GM21717 (cell line): Measurements from ENCODE around the gene ACVR1.
"Not testable (repeated sequence)": the region's sequence is repeated elsewhere in the genome, so short reads cannot be mapped to it uniquely, and the experiment has no call there.

Experiments
- ATAC-seq: cut with Tn5 transposase; IDR thresholded peaks from one replicate; pipeline ENCODE4 v1.9.1; 2021; ENCODE audit warnings: mild to moderate bottlenecking, moderate library complexity; ENCODE audit not compliant: unreplicated experiment

The ACVR1 gene

DNA sequence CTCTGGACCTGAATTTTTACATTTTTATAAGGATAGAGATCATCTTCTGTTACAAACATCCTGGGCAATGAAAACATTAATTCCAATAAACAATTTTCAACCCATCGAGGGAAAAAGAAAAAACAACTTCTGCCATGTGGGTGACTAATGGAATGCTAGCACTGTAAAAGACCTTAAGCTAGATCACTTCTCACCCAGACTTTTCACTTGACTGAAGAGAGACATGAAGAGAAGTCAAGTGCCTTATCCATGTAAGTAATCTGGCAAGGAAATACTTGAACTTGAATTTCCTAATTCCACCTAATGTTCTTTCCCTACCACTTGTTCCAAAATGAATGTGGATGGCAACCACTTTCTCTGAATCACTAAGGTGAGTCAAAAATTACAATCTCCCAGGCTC is 149.2 kb downstream of the ACVR1 start:
- ATAC-seq: no peak

DNA sequence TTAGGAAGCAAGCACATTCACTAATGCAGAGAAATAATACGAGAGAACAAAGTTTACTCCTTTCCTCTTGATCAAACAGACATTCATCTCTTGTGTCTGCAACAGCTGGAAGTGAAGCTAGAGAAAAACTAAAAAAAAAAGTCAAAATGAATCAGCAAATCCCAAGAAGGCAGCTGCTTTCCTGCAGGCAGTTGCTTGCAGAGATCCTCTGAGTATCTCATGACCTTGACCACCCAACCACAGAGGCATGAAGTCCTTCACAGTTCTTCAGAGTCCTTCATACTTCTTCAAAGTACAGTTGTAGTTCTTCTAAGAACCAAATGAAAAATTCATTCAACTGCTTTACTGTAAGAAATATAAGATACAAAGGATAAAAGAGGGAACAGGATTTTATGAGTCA is 150.3 kb downstream of the ACVR1 start:
- no peak for ATAC-seq

- no peak for ATAC-seq
Measured at GRCh38 chr2:157722580-157723234, 153.4 kb downstream of the ACVR1 start.

- ATAC-seq: no peak
Measured at GRCh38 chr2:157720504-157720903, 155.6 kb downstream of the ACVR1 start.

DNA sequence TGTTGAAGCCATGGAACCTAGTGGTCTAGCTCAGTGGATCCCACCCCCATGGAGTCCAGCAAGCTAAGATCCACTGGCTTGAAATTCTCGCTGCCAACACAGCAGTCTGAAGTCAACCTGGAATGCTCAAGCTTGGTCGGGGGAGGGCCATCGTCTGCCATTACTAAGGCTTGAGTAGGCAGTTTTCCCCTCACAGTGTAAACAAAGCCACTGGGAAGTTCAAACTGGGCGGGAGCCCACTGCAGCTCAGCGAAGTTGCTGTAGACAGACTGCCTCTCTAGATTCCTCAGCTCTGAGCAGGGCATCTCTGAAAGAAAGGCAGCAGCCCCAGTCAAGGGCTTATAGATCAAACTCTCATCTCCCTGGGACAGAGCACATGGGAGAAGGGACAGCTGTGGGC is 171.5 kb downstream of the ACVR1 start:
- not testable (repeated sequence) for ATAC-seq

DNA sequence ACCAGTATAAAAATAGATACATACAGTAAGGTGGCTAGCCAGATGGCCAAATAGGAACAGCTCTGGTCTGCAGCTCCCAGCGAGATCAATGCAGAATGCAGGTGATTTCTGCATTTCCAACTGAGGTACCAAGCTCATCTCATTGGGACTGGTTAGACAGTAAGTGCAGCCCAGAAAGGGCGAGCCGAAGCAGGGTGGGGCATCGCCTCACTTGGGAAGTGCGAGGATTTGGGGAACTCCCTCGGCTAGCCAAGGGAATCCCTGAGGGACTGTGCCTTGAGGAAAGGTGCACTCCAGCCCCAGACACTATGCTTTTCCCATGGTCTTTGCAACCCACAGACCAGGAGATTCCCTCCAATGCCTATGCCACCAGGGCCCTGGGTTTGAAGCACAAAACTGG is 172.0 kb downstream of the ACVR1 start:
- not testable (repeated sequence) for ATAC-seq

- no peak for ATAC-seq
Measured at GRCh38 chr2:157699806-157700205, 176.3 kb downstream of the ACVR1 start.

DNA sequence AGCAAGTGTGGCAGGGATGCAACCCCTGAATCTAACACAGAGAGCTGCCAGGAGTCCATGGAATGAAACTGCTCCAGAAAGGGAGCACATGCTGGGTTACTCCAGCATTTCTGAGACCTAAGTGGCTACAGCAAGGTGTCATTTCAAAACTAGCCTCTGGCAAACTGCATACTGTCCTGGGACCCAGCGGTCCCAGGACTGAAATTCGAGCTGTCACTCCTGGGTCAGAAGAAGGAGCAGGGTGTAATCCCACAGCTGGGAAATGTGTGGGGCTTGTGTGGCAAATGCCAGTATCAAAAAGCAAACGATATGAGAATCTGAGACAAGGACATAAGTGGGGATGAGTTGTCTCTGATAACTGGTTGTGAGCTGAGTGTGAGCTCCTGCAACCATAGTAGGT is 177.1 kb downstream of the ACVR1 start:
- ATAC-seq: no peak

DNA sequence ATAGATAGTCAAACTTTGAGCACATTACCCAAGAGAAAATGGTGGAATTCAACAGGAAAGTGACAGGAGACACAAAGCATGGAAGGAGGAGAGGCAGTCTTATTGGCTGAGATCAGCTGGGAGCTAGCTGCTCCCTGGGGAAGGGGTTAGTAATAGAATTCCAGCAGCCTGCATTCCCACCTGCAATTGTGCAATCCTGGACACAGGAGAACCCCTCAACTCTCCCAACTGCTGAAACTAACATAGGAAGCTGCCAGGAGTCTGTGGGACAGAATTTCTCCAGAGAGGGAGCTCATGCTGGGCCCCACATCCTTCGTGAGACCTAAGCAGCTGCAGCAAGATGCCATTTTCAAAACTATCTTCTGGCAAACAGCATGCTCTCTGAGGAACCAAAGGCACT is 177.7 kb downstream of the ACVR1 start:
- ATAC-seq: no peak

DNA sequence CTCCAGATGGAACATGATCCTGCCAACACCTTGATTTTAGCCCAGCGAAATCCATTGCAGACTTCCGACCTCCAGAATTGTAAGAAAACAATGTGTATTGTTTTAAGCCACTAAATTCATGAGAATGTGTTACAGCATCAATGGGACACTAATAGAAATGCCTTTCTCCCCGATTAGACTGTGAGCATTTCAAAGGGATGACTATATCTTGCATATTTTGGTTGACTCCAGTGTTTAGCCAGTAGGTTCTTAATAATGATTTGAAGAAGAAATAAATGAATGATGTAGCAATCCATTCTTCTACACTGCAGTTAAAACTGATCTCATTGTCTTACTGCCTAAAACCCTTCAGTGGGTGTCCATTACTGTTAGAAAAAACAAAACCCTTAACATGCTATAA is 180.1 kb downstream of the ACVR1 start:
- no peak for ATAC-seq

DNA sequence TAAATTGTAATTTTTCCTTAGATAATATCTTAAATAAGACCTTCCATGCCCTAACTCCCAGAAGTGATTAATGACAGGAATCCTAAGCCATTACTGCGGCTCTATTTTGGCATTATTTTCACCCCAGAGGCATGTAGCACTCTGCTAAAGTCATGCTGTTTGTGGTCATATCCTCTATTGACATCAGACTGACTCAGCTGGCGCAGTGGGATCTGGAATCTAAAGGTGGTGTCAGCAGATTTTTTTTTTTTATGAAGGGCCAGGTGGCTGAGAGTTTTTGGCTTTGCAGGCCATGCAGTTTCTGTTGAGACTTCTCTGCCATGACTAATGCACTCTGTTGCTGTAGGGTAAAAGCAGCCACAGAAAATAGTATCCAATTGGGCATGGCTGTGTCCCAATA is 183.4 kb downstream of the ACVR1 start:
- ATAC-seq: no peak

GRCh38 chr2:157691695-157692094 is 184.4 kb downstream of the ACVR1 start:
- no peak for ATAC-seq

DNA sequence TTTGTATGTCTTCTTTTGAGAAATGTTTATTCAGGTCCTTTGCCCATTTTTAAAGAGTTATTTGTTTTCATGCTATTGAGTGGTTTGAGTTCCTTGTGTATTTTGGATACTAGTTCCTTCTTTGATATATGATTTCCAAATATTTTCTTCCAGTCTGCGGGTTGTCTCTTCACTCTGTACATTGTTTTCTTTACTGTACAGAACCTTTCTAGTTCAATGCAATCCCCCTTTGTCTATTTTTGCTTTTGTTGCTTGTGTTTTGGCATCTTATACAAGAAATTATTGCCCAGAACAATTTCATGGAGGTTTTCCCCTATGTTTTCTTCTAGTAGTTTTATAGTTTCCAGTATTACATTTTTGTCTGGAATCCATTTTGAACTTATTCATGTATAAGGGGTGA is 185.0 kb downstream of the ACVR1 start:
- ATAC-seq: no peak
